IPS-18c (cell line): ENCODE data around the gene STAM.
A peak's percentile ranks its signal among the peaks of the same experiment; 100 is the strongest.

Source experiments
- H3K4me3 ChIP-seq: 2 replicates; pipeline ENCODE4 v1.7.0; 2013; ENCODE audit warnings: low read depth, mild to moderate bottlenecking, low read length, moderate library complexity; ENCODE audit not compliant: insufficient read depth
- H3K9me3 ChIP-seq: one replicate; pipeline ENCODE4 v1.6.1; 2013; ENCODE audit warnings: mild to moderate bottlenecking, low read length, moderate library complexity; ENCODE audit not compliant: control insufficient read depth, insufficient read depth

STAM gene

DNA sequence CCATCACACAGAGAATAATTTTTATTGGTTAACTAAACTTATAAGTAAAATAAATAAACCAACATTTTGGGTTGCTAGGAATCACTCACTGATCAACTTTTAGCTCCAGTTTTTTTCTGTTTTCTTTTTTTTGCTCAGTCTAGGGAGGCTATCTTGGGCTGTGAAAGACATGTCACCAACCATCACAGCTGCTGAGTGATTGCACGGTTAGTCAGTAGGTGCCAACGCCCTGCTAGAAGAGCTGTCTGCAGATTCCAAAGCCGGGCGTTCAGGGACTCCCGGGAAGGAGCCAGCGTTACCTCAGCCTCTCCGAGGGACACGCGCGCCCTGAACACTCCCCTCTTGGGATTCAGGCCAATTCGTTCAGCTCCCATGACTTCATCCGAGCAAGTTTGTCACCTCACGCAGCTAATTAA, 604 bp upstream of the STAM start:
- Histone ChIP-seq H3K4me3 (peak overlapping the region; percentile 79), H3K9me3 (no peaks in the 10 kb centered on the region)

DNA sequence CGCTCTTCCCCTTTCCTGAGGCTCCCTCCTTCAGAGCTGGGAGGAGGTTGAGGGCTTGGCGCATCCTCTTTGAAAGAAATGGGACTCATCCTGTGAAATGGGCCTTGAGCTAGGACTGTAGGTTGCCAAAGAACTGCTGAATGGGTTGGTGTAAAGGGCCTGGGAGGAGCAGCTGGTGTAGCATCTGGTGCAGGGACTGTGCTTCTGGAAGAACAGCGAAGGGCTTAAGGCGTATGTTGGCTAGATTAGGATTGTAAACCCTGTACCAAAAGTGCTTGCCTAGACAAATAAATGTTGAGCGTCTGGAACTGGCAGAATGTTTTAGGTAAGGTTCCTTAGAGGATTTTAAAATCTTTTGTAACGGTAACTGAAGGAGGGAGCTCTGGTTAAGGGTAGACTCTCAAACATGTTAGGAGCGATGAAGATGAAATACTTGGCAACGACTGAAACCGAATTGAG, 563 bp downstream of the STAM start:
- Histone ChIP-seq H3K4me3 (peak overlapping the region; percentile 79), H3K9me3 (no peaks in the 10 kb centered on the region)

DNA sequence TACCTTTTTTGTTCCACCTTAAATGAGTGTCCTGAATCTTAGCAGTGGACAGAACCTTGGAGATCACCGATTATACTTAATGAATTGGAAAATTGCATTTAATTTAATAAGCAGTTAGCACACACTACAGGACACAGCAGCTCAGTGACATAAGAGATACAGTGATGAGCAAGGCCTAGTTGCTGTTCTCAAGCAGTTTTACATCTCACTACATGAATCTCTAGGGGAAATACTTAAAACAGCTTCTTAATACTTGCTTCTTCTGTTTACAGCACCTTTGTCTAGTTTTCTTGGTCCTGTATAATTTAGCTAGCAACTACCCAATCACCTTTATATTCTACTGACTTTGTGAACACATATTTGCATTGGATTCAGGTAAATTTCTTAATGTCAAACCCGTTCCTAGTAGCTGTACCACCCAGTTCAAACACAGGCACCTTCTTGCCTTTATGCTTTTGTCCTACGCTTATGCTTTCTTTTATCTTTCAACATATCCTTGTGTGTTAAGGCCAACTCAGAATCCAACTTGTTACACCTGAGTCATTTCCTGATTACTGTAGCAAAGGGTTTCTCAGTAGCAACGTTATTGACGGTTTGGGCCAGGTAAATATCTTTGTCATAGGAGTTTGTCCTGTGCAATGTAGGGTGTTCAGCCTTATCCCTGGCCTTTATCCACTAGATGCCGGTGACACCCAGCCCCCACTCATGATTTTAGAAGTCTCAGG, 1.8 kb downstream of the STAM start:
- no peaks in the 10 kb centered on the region for H3K9me3 ChIP-seq
- H3K4me3 ChIP-seq, result no peak overlapping the region; the same call in 1 of the 2 replicates

DNA sequence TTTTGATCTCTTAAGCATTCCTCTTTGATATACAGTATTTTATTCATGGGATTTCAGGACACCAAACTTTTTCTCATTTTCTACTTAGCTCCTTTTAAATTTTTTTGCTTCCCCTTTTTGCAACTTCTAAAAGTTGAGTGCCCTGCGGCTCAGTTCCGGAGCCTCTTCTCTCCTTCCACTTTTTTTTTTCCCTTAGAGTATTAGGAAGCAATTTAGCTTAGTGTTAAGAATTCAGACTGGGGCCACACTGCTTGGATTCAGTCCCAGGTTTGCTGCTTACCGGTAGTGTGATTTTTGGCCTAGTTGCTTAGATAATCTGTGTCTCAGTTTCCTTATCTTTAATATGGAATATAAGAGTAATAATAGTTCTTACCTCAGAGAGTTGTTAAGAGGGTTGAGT, 3.4 kb downstream of the STAM start:
- Histone ChIP-seq H3K9me3 (no peaks in the 10 kb centered on the region), H3K4me3 (no peak overlapping the region)

DNA sequence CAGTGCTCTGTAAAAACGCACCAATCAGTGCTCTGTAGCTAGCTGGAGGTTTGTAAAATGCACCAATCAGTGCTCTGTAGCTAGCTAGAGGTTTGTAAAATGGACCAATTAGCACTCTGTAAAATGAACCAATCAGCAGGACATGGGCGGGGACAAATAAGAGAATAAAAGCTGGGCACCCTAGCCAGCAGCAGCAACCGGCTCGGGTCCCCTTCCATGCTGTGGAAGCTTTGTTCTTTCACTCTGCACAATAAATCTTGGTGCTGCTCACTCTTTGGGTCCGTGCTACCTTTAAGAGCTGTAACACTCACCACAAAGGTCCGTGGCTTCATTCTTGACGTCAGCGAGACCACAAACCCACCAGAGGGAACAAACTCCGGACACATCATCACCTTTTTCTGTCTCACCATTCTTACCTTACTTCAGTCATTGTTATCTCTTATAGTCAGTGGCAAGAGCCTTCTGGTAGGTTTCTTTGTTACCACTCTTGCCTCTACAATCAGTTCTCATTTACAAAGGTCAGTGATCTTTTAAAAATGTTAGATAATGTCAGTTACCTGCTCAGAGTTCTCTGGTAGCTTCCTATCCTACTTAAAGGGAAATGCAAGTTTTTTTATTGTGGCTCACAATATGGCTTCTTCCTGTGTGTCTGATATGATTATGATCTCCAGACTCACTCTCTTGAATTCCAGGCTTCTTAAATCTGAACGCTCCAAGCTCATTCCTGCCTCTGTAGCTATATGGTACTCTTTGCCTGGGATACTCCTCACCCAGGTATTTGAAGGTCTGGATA, 4.5 kb downstream of the STAM start:
- Histone ChIP-seq H3K9me3 (no peaks in the 10 kb centered on the region), H3K4me3 (no peak overlapping the region)

DNA sequence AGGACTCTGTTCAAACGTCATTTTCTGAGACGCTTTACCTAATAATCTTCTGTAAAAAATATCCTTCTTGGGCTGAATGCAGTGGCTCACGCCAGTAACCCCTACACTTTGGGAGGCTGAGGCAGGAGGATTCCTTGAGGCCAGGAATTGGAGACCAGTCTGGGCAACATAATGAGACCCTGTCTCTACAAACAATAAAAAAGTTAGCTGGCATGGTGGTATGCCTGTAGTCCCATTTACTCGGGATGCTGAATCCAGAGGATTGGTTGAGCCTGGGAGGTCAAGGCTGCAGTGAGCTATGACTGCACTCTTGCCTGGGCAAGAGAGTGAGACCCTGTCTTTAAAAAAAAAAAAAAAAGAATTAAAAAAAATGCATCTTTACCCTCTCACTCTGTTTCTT, 5.1 kb downstream of the STAM start:
- Histone ChIP-seq H3K4me3 (no peak overlapping the region), H3K9me3 (no peaks in the 10 kb centered on the region)

DNA sequence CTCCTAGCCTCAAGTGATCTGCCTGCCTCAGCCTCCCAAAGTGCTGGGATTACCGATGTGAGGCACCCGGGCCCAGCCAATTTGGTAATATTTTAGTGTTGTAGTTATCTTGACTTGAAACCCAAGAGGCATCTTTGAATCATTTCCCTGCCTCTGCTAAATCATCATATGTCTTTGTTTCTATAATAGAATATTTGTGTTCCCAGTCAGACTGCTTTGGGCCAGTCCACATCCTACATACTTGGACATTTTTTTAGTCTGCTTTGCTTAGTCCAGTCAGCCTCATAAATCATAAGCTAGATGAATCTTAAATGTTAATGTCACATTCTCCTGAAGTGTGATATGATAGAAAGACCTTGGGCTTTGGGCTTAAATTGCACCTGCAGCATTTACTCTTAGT, 5.9 kb downstream of the STAM start:
- Histone ChIP-seq H3K4me3 (no peak overlapping the region), H3K9me3 (no peaks in the 10 kb centered on the region)

DNA sequence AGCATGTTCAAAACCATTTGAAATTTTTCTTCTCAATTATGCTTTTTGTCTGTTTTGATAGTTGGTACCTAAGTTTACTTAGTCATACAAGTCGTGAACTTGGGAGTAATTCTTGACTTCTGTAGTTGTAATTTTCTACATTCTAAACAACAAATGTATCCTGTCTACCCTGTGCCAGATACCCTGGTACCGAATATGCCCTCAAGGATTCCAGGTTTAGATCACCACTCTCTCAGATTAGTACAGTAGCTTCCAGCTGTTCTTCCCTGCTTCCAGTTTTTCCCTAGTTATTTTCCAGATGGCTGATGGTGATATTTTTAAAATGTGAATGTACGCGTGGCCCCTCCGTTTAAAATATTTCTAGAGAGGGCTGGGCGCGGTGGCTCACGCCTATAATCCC, 6.5 kb downstream of the STAM start:
- Histone ChIP-seq H3K4me3 (no peak overlapping the region), H3K9me3 (no peaks in the 10 kb centered on the region)

DNA sequence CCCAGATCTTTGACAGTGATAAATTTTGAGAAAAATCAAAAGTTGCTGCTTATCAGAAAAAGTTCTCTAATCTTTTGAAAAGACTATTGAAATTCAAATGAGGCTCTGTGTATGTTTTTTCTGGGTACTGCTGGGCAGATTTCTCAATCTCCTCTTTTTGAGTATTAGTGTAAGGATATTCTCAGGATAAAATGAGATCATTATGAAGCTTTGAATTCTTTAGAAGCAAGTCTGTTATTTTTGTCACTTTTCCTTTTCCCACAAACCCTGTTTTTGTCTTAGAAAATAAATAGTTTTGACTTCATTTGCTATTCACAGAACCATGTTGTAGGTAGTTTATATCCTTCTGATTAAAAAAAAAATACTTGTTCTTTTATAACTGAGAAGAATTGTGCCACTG, 7.9 kb downstream of the STAM start:
- no peak overlapping the region for H3K4me3 ChIP-seq
- no peaks in the 10 kb centered on the region for H3K9me3 ChIP-seq

DNA sequence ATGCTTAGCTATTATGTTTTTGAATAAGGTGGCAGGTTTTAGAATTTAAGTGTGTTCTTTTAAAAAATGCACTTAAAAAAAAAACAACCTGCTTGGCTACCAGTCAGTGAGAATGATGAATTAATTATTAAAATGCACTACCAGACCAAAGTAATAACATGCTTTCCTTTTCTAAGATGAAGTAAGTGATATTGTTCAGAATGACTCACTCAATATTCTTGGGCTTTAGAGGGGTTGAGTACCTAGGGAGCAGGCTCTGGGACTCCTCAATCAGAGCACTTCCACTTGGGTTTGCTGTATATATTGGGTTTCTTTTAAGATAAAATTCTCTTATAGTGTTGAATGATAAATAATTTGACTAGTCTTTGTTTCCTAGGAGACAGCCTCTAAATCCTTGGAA, 8.6 kb downstream of the STAM start:
- Histone ChIP-seq H3K4me3 (no peak overlapping the region), H3K9me3 (no peaks in the 10 kb centered on the region)

DNA sequence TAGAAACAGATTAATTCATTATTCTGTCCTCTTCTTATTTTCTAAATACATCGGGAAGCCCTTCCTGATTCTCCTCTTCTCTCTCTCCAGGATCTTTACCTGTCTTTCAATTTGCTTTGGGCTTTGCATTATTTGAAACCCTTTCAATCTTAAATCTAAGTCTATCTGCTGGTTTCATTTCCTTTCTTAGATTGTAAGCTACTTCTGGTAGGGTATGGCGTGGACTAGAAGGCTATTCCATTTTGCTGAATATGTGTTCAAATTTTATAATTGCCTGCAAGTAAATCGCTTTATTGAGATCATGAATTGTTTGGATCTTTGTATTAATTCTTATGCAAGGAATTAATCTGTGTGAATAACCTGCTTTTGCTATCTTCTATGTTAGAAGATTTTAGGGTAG, 11.1 kb downstream of the STAM start:
- no peak overlapping the region for H3K4me3 ChIP-seq
- no peaks in the 10 kb centered on the region for H3K9me3 ChIP-seq

DNA sequence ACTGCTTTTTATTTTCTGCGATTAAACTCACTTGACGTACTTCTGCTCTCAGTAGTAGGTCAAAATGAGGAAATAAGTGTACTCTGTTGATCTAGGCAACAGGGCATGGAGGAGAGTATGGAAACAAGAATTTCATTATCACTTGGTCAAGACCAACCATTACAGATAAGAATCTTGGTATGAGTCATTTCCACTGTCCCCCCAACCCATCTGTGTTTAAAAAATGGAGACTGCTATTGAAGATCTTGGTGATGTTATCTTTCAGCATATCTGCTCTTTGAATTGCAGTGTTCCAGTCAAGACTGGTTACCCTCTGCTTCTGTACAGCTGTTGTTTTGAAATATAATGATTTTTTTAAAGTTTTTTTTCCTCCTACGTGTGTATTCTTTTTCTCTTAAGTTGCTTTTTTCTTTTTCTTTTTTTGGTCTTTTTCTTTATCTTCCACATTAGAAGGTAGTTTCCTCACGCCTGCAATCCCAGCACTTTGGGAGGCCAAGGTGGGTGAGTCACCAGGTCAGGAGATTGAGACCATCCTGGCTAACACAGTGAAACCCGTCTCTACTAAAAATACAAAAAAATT, 11.7 kb downstream of the STAM start:
- H3K4me3 ChIP-seq, result no peak overlapping the region

DNA sequence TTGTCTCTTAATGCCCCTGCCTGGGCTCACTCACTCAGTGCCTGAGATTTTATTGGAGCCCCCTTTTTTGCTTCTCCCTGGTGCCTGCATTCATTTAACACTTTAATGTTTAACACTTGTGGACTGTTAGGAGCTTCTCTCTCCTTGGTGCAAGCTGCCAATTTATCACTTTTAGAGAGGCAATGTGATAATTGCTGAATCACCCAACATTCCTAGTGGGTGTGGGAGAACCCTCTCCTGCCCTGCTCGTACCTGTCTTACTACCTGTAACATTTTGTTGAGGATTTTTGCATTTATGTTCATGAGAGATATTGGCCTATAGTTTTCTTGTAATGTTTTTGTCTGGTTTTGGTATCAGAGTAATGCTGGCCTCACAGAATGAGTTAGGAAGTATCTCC, 13.2 kb downstream of the STAM start:
- no peaks in the 10 kb centered on the region for H3K9me3 ChIP-seq
- no peak overlapping the region for H3K4me3 ChIP-seq

More for the DNA sequence above, 11.7 kb downstream of the STAM start:
- H3K9me3 ChIP-seq, result no peaks in the 10 kb centered on the region

DNA sequence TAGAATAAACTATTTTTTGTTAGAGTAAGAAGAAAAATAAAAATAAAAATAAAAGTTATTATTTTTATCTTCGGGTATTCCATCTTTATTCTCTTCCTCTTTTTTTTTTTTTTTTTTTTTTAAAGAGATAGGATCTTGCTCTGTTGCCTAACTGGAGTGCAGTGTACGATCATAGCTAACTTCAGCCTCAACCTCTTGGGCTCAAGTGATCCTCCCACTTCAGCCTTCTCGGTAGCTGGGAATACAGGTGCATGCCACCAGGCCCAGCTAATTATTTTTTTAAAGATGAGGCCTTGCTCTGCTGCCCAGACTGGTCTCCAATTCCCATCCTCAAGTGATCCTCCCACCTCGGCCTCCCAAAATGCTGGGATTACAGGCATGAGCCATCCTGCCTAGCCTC, 15.4 kb downstream of the STAM start:
- Histone ChIP-seq H3K9me3 (no peaks in the 10 kb centered on the region), H3K4me3 (no peak overlapping the region)

DNA sequence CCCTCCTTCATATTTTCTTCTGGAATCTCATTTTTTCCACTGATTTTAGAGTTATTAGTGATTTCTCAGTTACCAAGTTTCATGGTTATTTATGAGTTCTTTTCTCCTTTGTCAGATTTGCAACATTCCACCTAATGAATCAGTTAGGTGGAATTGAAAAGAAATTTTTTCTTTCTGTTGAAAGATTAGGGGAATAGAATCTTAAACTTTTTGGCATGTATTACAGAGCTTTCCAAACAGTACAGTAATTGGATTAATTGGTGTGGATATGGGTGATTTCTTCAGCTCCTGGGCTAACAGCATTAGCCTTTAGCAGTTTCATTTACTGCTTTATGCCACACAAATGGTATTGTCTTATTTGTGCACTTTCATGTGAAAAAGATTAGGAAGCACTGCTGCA, 17.0 kb downstream of the STAM start:
- no peaks in the 10 kb centered on the region for H3K9me3 ChIP-seq
- H3K4me3 ChIP-seq, result no peak overlapping the region

DNA sequence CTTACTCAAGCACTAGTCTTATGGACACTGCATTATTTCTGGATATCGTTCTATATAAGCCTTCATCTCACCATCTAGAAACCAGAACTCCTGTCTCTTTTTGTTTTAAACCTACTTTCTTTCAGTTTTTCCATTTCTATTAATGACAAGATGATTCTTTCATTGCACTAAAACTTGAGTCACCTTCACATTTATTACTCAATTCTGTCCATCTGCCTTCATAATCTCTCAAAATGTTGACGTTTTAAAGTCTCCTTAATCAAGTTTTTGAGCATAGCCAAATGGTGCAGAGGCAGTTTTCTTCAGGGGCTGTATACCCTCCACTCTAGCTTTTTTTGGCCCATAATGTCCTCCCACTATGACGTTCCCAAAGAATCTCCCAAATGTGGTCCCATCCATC, 17.6 kb downstream of the STAM start:
- H3K9me3 ChIP-seq, result no peaks in the 10 kb centered on the region
- H3K4me3 ChIP-seq, result no peak overlapping the region

DNA sequence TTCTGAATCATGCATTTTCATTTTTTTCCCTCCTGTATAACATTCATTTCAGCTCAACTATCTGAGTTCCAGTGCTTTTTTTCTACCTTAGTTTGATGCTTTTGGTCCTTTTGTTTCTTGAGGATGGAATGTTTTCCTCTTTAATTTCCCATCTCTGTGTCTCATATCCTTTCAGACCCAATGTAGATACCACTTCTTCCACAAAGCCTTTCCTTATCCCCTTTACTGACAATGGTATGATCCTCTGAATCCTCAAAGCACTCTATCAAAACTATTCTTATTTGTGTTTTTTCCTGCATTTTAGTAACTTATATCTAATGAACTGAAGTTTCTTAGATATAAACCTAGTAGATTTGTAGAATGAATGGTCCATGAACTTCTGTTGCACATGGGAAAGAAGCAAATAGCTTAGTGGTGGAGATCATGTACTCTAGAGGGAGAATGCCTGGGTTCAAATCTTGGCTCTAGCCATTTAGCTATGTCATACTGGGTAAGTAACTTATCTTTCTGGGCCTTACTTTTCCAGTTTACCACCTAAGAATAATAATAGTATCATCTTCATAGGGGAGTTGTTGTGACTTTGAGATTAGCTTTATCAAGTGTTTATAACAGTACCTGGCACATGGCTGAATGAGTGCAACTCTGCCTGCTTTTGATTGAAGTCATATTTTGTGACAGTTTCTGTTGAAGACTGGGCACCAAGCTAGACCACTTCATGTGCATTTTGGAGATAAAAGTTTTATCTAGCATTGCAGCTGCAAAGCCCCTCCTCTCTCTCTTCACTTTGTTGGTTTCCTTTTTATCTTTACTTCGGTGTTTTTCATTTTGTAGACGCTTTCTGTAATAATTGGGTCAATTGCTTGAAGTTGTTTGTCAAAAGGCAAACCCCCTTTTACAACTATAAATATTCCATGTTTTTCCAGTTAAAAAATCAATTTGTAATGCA, 18.5 kb downstream of the STAM start:
- Histone ChIP-seq H3K4me3 (no peak overlapping the region), H3K9me3 (no peaks in the 10 kb centered on the region)
